IMR-90 (cell line): Measurements from ENCODE around the gene LBHD2. TPM values are rescaled to one million over a fixed set of nuclear protein-coding genes. Genes with fewer than 3 reads are reported as not detected.

Experiments used
- ATAC-seq: fragments of 200-7000 bp; cut with Tn5 transposase; 2 replicates; pipeline ENCODE4 v1.9.1; 2020; ENCODE audit warnings: low read depth, mild to moderate bottlenecking, moderate library complexity
- BruUV-seq: library from RNA; stranded (reverse); fragments of 400-500 nt; replicated peaks from 2 replicates; lab custom pipeline; 2021; lab: Mats Ljungman, UMichigan
- CTCF ChIA-PET: fragments of 300-600 bp; formaldehyde crosslinking; extraction: SDS; loops from one replicate; lab custom pipeline; 2021; ENCODE audit warnings: antibody characterized with exemption; lab: Yijun Ruan, JAX
- POLR2A ChIA-PET: fragments of 300-600 bp; sonication (Branson Sonifier 250); formaldehyde crosslinking; loops from one replicate; lab custom pipeline; 2022; ENCODE audit warnings: antibody characterized with exemption; ENCODE audit not compliant: unreplicated experiment; lab: Charles Lee
- DNase-seq: peaks from one replicate; pipeline ENCODE4 v3.0.0; 2013
- H2AFZ ChIP-seq: replicated peaks from 2 replicates; pipeline ENCODE3; 2013; ENCODE audit warnings: low read length, mild to moderate bottlenecking; ENCODE audit not compliant: poor library complexity
- H2AK5ac ChIP-seq: 2 replicates; pipeline ENCODE4 v1.6.1; 2013; ENCODE audit warnings: low read depth, low read length, inconsistent platforms
- H2AK9ac ChIP-seq: replicated peaks from 2 replicates; pipeline ENCODE3; 2013; ENCODE audit warnings: mild to moderate bottlenecking, low read depth, low read length, moderate library complexity; ENCODE audit not compliant: poor library complexity
- H2BK120ac ChIP-seq: 2 replicates; pipeline ENCODE4 v1.6.1; 2013; ENCODE audit warnings: low read depth, low read length, inconsistent platforms
- H2BK15ac ChIP-seq: 3 replicates; pipeline ENCODE4 v1.6.1; 2013; ENCODE audit warnings: low read depth, low read length, inconsistent platforms
- H2BK20ac ChIP-seq: 2 replicates; pipeline ENCODE4 v1.6.1; 2013; ENCODE audit warnings: low read depth, mild to moderate bottlenecking, inconsistent platforms, low read length, moderate library complexity
- H2BK5ac ChIP-seq: 2 replicates; pipeline ENCODE4 v1.6.1; 2013; ENCODE audit warnings: mild to moderate bottlenecking, low read depth, low read length, inconsistent platforms; ENCODE audit not compliant: poor library complexity, severe bottlenecking
- H3K14ac ChIP-seq: replicated peaks from 2 replicates; pipeline ENCODE4 v1.6.1; 2013; ENCODE audit warnings: low read depth, low read length, inconsistent platforms
- H3K18ac ChIP-seq: 2 replicates; pipeline ENCODE4 v1.6.1; 2013; ENCODE audit warnings: low read depth, low read length, control low read depth
- H3K23ac ChIP-seq: 2 replicates; pipeline ENCODE4 v1.6.1; 2013; ENCODE audit warnings: low read depth, low read length, inconsistent platforms
- H3K27ac ChIP-seq: 2 replicates; pipeline ENCODE4 v1.5.1; 2013; ENCODE audit warnings: mild to moderate bottlenecking, control low read depth, low read length; ENCODE audit not compliant: insufficient read depth
- H3K27me3 ChIP-seq: 2 replicates; pipeline ENCODE4 v1.6.1; 2013; ENCODE audit warnings: low read length; ENCODE audit not compliant: control insufficient read depth, insufficient read depth
- H3K36me3 ChIP-seq: 2 replicates; pipeline ENCODE4 v1.6.1; 2013; ENCODE audit warnings: low read length, mixed read lengths; ENCODE audit not compliant: control insufficient read depth, insufficient read depth
- H3K4ac ChIP-seq: 2 replicates; pipeline ENCODE4 v1.6.1; 2013; ENCODE audit warnings: low read depth, low read length, inconsistent platforms
- H3K4me1 ChIP-seq: 2 replicates; pipeline ENCODE4 v1.6.1; 2013; ENCODE audit warnings: low read length, mixed read lengths; ENCODE audit not compliant: control insufficient read depth, insufficient read depth
- H3K4me2 ChIP-seq: 2 replicates; pipeline ENCODE4 v1.6.1; 2013; ENCODE audit warnings: low read depth, mild to moderate bottlenecking, control low read depth, low read length, moderate library complexity
- H3K4me3 ChIP-seq: 2 replicates; pipeline ENCODE4 v1.5.1; 2013; ENCODE audit warnings: low read depth, mild to moderate bottlenecking, control low read depth, low read length, moderate library complexity; ENCODE audit not compliant: insufficient read depth
- H3K56ac ChIP-seq: 2 replicates; pipeline ENCODE4 v1.6.1; 2013; ENCODE audit warnings: low read length, inconsistent platforms; ENCODE audit not compliant: insufficient read depth; ENCODE audit errors: extremely low read depth
- H3K79me1 ChIP-seq, 2 experiments: 2 replicates each; pipeline ENCODE4 v1.6.1; 2013; ENCODE audit warnings: low read length in 2 of 2, inconsistent platforms in 1 of 2, low read depth in 1 of 2
- H3K9ac ChIP-seq: 2 replicates; pipeline ENCODE4 v1.6.1; 2013; ENCODE audit warnings: low read depth, low read length, control low read depth
- H3K9me1 ChIP-seq: 2 replicates; pipeline ENCODE4 v1.6.1; 2013; ENCODE audit warnings: low read length, inconsistent platforms; ENCODE audit not compliant: insufficient read depth
- H3K9me3 ChIP-seq: 2 replicates; pipeline ENCODE4 v1.6.1; 2013; ENCODE audit warnings: low read length; ENCODE audit not compliant: control insufficient read depth, insufficient read depth
- H4K20me1 ChIP-seq: 2 replicates; pipeline ENCODE4 v1.6.1; 2013; ENCODE audit warnings: low read length, inconsistent platforms; ENCODE audit not compliant: insufficient read depth
- H4K5ac ChIP-seq: 2 replicates; pipeline ENCODE4 v1.6.1; 2013; ENCODE audit warnings: mild to moderate bottlenecking, low read depth, low read length, control low read depth
- H4K8ac ChIP-seq, 2 experiments: 2 replicates each; pipeline ENCODE4 v1.6.1; 2013; ENCODE audit warnings: low read depth in 2 of 2, low read length in 2 of 2, control low read depth in 1 of 2, inconsistent platforms in 1 of 2
- H4K91ac ChIP-seq: 2 replicates; pipeline ENCODE4 v1.6.1; 2013; ENCODE audit warnings: low read depth, low read length, inconsistent platforms; ENCODE audit not compliant: insufficient read depth
- CHD1 ChIP-seq: IDR thresholded peaks from 2 replicates; pipeline ENCODE4 v1.6.1; 2012; ENCODE audit warnings: low read depth, low read length, improper control_type of control experiment
- CTCF ChIP-seq: conservative IDR thresholded peaks from 2 replicates; pipeline ENCODE4 v1.5.1; 2012; ENCODE audit warnings: mild to moderate bottlenecking, low read depth, low read length, improper control_type of control experiment
- ELK1 ChIP-seq: fragments of 150-350 bp; IDR thresholded peaks from 2 replicates; pipeline ENCODE4 v1.6.1; 2016; ENCODE audit warnings: low read depth, mild to moderate bottlenecking, low read length, moderate library complexity, borderline replicate concordance
- FOS ChIP-seq: fragments of 150-350 bp; IDR thresholded peaks from 2 replicates; pipeline ENCODE4 v1.6.1; 2016; ENCODE audit warnings: low read depth, low read length
- MAFK ChIP-seq: IDR thresholded peaks from 2 replicates; pipeline ENCODE4 v1.6.1; 2012; ENCODE audit warnings: low read depth, low read length, improper control_type of control experiment
- MAZ ChIP-seq: IDR thresholded peaks from 2 replicates; pipeline ENCODE4 v1.6.1; 2012; ENCODE audit warnings: low read depth, mild to moderate bottlenecking, low read length, improper control_type of control experiment, moderate library complexity, borderline replicate concordance
- NFE2L2 ChIP-seq: fragments of 150-350 bp; IDR thresholded peaks from 2 replicates; pipeline ENCODE4 v1.6.1; 2016; ENCODE audit warnings: low read depth, mild to moderate bottlenecking, low read length
- POLR2A ChIP-seq: IDR thresholded peaks from 2 replicates; pipeline ENCODE4 v1.6.1; 2012; ENCODE audit warnings: mild to moderate bottlenecking, low read depth, low read length
- RAD21 ChIP-seq: IDR thresholded peaks from 2 replicates; pipeline ENCODE4 v1.6.1; 2012; ENCODE audit warnings: low read length, improper control_type of control experiment
- RFX5 ChIP-seq: IDR thresholded peaks from 2 replicates; pipeline ENCODE4 v1.8.0; 2012; ENCODE audit warnings: low read depth, mild to moderate bottlenecking, low read length, moderate library complexity
- USF2 ChIP-seq: fragments of 150-350 bp; IDR thresholded peaks from 2 replicates; pipeline ENCODE4 v1.6.1; 2017; ENCODE audit warnings: mild to moderate bottlenecking, antibody characterized with exemption, low read length, low read depth
- WGBS, 2 experiments: methylation state at CpG; one replicate each; pipeline versions ENCODE4 v1.1.5 to v1.1.7; 2013; ENCODE audit warnings: missing lambda C conversion rate in 2 of 2; ENCODE audit not compliant: insufficient read length in 1 of 2; ENCODE audit errors: extremely low coverage in 2 of 2; 5-methylcytosine and 5-hydroxymethylcytosine counted together
- dilution Hi-C: fragments of 300-500 bp; cut with HindIII; formaldehyde crosslinking; loops from one replicate; pipeline ENCODE4 v1.14.3; 2018; ENCODE audit warnings: low sequenced_read_pairs; ENCODE audit not compliant: unreplicated experiment
- in situ Hi-C: fragments of 300-500 bp; cut with MboI; formaldehyde crosslinking; loops from 3 replicates; pipeline ENCODE4 v1.14.3; 2019; ENCODE audit warnings: low sequenced_read_pairs, inconsistent platforms, mixed read lengths
- intact Hi-C: fragments of 100-400 bp; cut with micrococcal nuclease; formaldehyde crosslinking; loops from 2 replicates; pipeline ENCODE4 v1.10.0; 2022
- polyA plus RNA-seq, 3 experiments: library from polyadenylated mRNA; depleted of rRNA; stranded (reverse); fragments of >200 nt; gene quantifications; 2 replicates each; pipeline ENCODE4 v1.2.3, GENCODE V29; 2012; ENCODE audit warnings: low replicate concordance in 1 of 3
- total RNA-seq: library from RNA; depleted of rRNA; stranded (reverse); fragments of >200 nt; gene quantifications from 2 replicates; pipeline ENCODE4 v1.2.3, GENCODE V29; 2012

Gene LBHD2
- total and polyA plus RNA-seq, 2 of the 4 experiments (the other 2 are of a cell fraction): not detected

- no peak overlapping the region for H2BK15ac ChIP-seq
- no peak overlapping the region for H3K18ac ChIP-seq
- no peak overlapping the region for H2BK120ac ChIP-seq
- H3K9me3 ChIP-seq: no peaks in the 10 kb centered on the region
- no peak overlapping the region for H4K91ac ChIP-seq
- ChIA-PET CTCF (interaction anchor here (0.6 to 3.3 kb wide), 16 partner anchors 8 to 187 kb away, joined by 3 to 23 read pairs (median 6); no protein-coding TSS in a partner anchor), POLR2A (no interaction called here)
- H3K79me1 ChIP-seq: no peaks in the 10 kb centered on the region
- no peak overlapping the region for H3K14ac ChIP-seq
- no TSS peak for BruUV-seq
- H3K36me3 ChIP-seq: no peaks in the 10 kb centered on the region
- peaks cover 8% of the 10 kb centered on the region; the same call in 1 of the 2 replicates for H3K9me1 ChIP-seq
- no peak overlapping the region for H2BK5ac ChIP-seq
- no CpG with 5 or more reads among the region's 20 CpGs for WGBS, 2 experiments
- H3K23ac ChIP-seq: no peak overlapping the region
- H3K27me3 ChIP-seq: peaks cover 44% of the 10 kb centered on the region
- no peak overlapping the region for H3K4ac ChIP-seq
- ATAC-seq (no peak), DNase-seq (no peak)
- no peak overlapping the region for H2AK5ac ChIP-seq
- no peaks in the 10 kb centered on the region; the same call in 1 of the 2 replicates for H4K20me1 ChIP-seq
- H2AK9ac ChIP-seq: no peak overlapping the region
- intact Hi-C loops: no loop called here
- no peak overlapping the region for H3K4me2 ChIP-seq
- H4K8ac ChIP-seq: no peak overlapping the region
- H3K9ac ChIP-seq: no peak overlapping the region
- no peak overlapping the region for H3K27ac ChIP-seq
- peaks cover 12% of the 10 kb centered on the region for H3K4me1 ChIP-seq
- TF ChIP-seq POLR2A: no peak
- TF ChIP-seq CHD1: no peak
- TF ChIP-seq RAD21: no peak
- no peak for TF ChIP-seq CTCF
- TF ChIP-seq NFE2L2: no peak
- TF ChIP-seq FOS: no peak
- no peak for TF ChIP-seq MAFK
- TF ChIP-seq ELK1: no peak
- no peak for TF ChIP-seq MAZ
- TF ChIP-seq USF2: no peak
- no peak for TF ChIP-seq RFX5
- no peak overlapping the region for H3K4me3 ChIP-seq
- H2BK20ac ChIP-seq: no peak overlapping the region
- dilution Hi-C loops: no loop called here
- in situ Hi-C loops: no loop called here
- H2AFZ ChIP-seq: peak overlapping the region; percentile 46
- H4K5ac ChIP-seq: no peak overlapping the region
- no peak overlapping the region for H3K56ac ChIP-seq
These were observed 20.3 kb downstream of the LBHD2 start for GRCh38 chr14:103104389-103104653.
